Testis (tissue), 2 donors: ENCODE measurements around the gene ARPC5.

Experiments
- CTCF ChIP-seq, 3 experiments: fragments of 450-650 bp in 2 of 3; fragments of 200-600 bp in 1 of 3; sonication (generic) in 1 of 3; IDR thresholded peaks; one replicate each; pipeline ENCODE4 v1.5.1; 2016 to 2019; ENCODE audit warnings: antibody characterized with exemption in 3 of 3, mild to moderate bottlenecking in 2 of 3, moderate library complexity in 1 of 3
- POLR2A ChIP-seq: fragments of 450-650 bp; IDR thresholded peaks from one replicate; pipeline ENCODE4 v1.6.1; 2017; ENCODE audit warnings: antibody characterized with exemption, mild to moderate bottlenecking, moderate library complexity

GRCh38 chr1:183609759-183610452 lies 25.7 kb downstream of the ARPC5 start:
- TF ChIP-seq CTCF (IDR thresholded peaks at IDR 0.05) (no peak), POLR2A (no peak)
